ENCODE measurements around the gene KRT8. TPM values are rescaled to one million over a fixed set of nuclear protein-coding genes. Genes with fewer than 3 reads are reported as not detected.
A peak's percentile ranks its signal among the peaks of the same experiment; 100 is the strongest.

KRT8 gene
- total and polyA plus RNA-seq, 2 of the 13 experiments (the other 11 are each of a cell fraction or from before 2014, with no cell fraction given): 498 to 718 TPM

DNA sequence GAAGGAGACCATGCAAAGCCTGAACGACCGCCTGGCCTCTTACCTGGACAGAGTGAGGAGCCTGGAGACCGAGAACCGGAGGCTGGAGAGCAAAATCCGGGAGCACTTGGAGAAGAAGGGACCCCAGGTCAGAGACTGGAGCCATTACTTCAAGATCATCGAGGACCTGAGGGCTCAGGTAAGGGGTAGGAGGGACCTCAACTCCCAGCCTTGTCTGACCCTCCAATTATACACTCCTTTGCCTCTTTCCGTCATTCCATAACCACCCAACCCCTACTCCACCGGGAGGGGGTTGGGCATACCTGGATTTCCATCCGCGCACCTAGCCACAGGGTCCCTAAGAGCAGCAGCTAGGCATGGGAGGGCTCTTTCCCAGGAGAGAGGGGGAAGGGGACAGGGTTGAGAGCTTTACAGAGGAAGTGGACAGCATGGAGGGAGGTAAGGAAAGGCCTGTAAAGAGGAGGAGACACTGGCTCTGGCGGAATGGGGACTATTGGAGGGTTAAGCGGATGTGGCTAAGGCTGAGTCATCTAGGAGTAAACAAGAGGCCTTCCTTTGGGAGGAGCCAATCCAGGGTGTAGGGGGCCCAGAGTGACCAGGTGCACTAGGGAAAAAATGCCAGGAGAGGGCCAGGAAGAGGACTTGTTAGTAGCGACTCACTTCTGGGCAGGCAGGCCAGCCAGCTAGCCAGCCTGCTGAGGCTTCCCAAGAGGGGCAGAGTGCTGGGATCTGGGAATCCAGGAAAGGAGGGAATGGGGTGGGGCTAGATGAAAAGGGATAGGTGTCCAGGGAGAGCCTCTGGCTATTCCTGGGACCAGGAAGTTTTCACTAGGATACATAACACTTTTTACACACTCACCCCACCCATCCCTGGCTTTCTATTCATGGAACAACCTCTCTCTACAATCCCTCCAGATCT is 44.8 kb upstream of the KRT8 start (continued):
- TF ChIP-seq AGO1 (IDR thresholded peaks at IDR 0.05; ENCODE audit: low read depth, low read length, poor library complexity, severe bottlenecking) (no peak), GATA4 (IDR thresholded peaks at IDR 0.05; ENCODE audit: borderline replicate concordance, low read depth) (peak; percentile 71; the same call in 1 of the 2 replicates), ZNF878 (CRISPR knock-in tag; IDR thresholded peaks at IDR 0.05) (peak; percentile 14; the same call in 1 of the 2 replicates), ZC3H13 (CRISPR knock-in tag; IDR thresholded peaks at IDR 0.05) (0 out of 2 replicates have a peak, but pooled peaks have one; percentile 78), GABPA (IDR thresholded peaks at IDR 0.05; ENCODE audit: low read depth, low read length) (no peak; the same call in 1 of the 2 replicates), GABPA (CRISPR knock-in tag; IDR thresholded peaks at IDR 0.05; ENCODE audit: low read depth) (peak; percentile 88), RFX3 (CRISPR knock-in tag; IDR thresholded peaks at IDR 0.05) (no peak), ERF (CRISPR knock-in tag; IDR thresholded peaks at IDR 0.05) (peak; percentile 90), ZNF431 (CRISPR knock-in tag; IDR thresholded peaks at IDR 0.05; ENCODE audit: borderline replicate concordance, low read depth) (0 out of 2 replicates have a peak, but pooled peaks have one; percentile 32), TCF7 (IDR thresholded peaks at IDR 0.05; ENCODE audit: low read depth) (peak; percentile 31; the same call in 1 of the 2 replicates), ZFP36L1 (CRISPR knock-in tag; IDR thresholded peaks at IDR 0.05) (no peak), ZNF432 (CRISPR knock-in tag; IDR thresholded peaks at IDR 0.05; ENCODE audit: borderline replicate concordance) (no peak), ZBTB8A (CRISPR knock-in tag; IDR thresholded peaks at IDR 0.05; ENCODE audit: borderline replicate concordance, low read depth) (no peak), NR2F2 (IDR thresholded peaks at IDR 0.05; ENCODE audit: borderline replicate concordance, low read depth) (peak; percentile 33; the same call in 1 of the 2 replicates), PHF20 (CRISPR knock-in tag; IDR thresholded peaks at IDR 0.05) (peak; percentile 57), MYC (CRISPR knock-in tag; IDR thresholded peaks at IDR 0.05; ENCODE audit: borderline replicate concordance) (peak; percentile 32; the same call in 1 of the 2 replicates), U2AF2 (IDR thresholded peaks at IDR 0.05; ENCODE audit: low read depth, low read length) (no peak), DPF2 (CRISPR knock-in tag; IDR thresholded peaks at IDR 0.05; ENCODE audit: borderline replicate concordance, low read depth) (peak; percentile 82; the same call in 1 of the 2 replicates), GATAD1 (CRISPR knock-in tag; IDR thresholded peaks at IDR 0.05) (peak; percentile 73)
- TF ChIP-seq, protein P1, sequence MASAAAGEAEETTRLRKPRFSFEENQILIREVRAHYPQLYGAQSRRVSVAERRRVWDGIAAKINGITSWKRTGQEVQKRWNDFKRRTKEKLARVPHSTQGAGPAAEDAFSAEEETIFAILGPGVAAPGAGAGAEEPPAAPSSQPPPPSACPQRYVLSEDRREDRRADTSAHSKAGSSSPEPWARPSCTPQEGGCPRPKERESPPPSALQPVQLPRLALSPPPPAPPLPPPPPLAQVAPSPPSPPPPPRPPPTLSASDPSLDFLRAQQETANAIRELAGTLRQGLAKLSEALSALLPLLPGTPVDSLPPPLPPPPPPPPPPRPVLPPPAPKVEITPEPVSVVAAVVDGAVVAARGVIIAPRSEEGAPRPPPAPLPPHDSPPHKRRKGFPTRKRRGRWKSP (CRISPR knock-in tag; IDR thresholded peaks at IDR 0.05): no peak
- TF ChIP-seq, protein P2, sequence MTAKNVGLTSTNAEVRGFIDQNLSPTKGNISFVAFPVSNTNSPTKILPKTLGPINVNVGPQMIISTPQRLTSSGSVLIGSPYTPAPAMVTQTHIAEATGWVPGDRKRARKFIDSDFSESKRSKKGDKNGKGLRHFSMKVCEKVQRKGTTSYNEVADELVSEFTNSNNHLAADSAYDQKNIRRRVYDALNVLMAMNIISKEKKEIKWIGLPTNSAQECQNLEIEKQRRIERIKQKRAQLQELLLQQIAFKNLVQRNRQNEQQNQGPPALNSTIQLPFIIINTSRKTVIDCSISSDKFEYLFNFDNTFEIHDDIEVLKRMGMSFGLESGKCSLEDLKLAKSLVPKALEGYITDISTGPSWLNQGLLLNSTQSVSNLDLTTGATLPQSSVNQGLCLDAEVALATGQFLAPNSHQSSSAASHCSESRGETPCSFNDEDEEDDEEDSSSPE (CRISPR knock-in tag; IDR thresholded peaks at IDR 0.05): no peak
- TF ChIP-seq, protein P3, sequence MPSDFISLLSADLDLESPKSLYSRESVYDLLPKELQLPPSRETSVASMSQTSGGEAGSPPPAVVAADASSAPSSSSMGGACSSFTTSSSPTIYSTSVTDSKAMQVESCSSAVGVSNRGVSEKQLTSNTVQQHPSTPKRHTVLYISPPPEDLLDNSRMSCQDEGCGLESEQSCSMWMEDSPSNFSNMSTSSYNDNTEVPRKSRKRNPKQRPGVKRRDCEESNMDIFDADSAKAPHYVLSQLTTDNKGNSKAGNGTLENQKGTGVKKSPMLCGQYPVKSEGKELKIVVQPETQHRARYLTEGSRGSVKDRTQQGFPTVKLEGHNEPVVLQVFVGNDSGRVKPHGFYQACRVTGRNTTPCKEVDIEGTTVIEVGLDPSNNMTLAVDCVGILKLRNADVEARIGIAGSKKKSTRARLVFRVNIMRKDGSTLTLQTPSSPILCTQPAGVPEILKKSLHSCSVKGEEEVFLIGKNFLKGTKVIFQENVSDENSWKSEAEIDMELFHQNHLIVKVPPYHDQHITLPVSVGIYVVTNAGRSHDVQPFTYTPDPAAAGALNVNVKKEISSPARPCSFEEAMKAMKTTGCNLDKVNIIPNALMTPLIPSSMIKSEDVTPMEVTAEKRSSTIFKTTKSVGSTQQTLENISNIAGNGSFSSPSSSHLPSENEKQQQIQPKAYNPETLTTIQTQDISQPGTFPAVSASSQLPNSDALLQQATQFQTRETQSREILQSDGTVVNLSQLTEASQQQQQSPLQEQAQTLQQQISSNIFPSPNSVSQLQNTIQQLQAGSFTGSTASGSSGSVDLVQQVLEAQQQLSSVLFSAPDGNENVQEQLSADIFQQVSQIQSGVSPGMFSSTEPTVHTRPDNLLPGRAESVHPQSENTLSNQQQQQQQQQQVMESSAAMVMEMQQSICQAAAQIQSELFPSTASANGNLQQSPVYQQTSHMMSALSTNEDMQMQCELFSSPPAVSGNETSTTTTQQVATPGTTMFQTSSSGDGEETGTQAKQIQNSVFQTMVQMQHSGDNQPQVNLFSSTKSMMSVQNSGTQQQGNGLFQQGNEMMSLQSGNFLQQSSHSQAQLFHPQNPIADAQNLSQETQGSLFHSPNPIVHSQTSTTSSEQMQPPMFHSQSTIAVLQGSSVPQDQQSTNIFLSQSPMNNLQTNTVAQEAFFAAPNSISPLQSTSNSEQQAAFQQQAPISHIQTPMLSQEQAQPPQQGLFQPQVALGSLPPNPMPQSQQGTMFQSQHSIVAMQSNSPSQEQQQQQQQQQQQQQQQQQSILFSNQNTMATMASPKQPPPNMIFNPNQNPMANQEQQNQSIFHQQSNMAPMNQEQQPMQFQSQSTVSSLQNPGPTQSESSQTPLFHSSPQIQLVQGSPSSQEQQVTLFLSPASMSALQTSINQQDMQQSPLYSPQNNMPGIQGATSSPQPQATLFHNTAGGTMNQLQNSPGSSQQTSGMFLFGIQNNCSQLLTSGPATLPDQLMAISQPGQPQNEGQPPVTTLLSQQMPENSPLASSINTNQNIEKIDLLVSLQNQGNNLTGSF (CRISPR knock-in tag; IDR thresholded peaks at IDR 0.05): no peak
